GM19438 (cell line): ENCODE measurements around the gene ALKBH3.

ENCODE experiments used
- ATAC-seq: cut with Tn5 transposase; IDR thresholded peaks from one replicate; pipeline ENCODE4 v1.9.1; 2021; ENCODE audit warnings: low read depth; ENCODE audit not compliant: unreplicated experiment

The ALKBH3 gene

GRCh38 chr11:43955381-43956118, 74.9 kb downstream of the ALKBH3 start:
- ATAC-seq, result no peak

- no peak for ATAC-seq
Measured at GRCh38 chr11:43957571-43957970, 76.9 kb downstream of the ALKBH3 start.

DNA sequence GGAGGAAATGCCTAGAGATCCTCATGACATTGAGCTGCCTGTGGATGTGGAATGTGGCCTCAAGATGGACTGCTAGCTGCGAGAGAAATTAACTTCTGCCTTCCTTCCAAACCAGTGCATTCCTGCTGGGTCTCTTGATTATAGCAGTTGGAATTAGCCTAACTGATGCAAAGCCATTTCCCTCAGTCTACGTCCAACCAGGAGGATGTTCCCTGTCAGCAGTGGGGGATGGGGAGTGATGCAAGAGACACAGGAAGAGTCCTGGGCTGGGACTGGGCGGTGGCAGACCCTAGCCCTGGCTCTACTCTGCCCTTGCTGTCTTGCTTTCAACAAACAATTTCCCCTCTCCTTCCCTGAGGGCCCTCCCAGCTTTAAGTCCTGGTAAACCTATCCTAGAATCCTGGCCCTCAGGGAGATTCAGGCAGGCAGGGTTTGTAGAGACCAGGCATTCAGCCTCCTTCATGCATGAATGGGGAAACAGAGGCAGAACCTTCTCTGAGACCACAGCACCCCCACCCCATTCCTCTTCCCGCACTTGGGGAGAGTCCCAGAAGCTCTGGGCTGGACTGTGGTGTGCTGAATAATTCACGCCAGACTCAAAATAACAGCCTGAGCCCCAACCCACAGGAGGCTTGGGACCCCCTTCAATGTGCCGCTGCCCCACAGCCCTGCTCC, 78.8 kb downstream of the ALKBH3 start:
- no peak for ATAC-seq

GRCh38 chr11:43962383-43963278, 82.0 kb downstream of the ALKBH3 start:
- ATAC-seq, result no peak

DNA sequence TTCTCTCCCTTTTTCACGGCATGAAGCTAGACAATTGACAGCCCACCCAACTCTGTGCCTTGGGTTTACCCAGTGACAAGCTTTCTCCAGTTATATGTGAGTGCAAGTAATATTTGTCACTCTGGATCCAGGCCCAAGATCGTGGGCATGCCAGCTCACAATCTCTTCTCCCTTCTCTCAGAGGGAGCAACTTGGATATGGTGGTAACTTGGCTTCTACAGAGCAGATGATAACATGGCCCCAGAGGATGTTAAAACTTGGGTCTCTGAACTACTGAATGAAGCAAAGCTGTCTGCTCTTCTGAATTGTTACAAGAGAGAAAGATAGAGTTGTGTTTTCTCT, 82.6 kb downstream of the ALKBH3 start:
- ATAC-seq, result no peak

DNA sequence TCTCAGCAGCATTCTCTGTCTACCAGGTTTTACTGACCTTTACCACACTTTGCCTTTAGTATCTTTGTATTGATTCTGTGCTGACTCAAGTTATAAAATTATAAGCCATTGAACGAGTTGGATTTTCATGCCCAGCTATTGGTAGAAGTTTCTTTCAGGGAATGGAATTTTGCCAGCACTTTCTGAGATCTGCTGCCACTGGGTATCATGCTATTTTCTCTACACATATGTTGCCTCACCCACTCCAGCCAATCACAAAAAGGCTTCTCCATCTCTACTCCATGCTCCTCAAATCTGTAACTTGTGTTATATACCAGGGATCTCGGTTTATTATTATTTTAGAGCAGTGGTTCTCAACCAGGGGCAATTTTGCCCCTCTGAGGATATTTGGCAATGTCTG, 87.0 kb downstream of the ALKBH3 start:
- ATAC-seq, result no peak

DNA sequence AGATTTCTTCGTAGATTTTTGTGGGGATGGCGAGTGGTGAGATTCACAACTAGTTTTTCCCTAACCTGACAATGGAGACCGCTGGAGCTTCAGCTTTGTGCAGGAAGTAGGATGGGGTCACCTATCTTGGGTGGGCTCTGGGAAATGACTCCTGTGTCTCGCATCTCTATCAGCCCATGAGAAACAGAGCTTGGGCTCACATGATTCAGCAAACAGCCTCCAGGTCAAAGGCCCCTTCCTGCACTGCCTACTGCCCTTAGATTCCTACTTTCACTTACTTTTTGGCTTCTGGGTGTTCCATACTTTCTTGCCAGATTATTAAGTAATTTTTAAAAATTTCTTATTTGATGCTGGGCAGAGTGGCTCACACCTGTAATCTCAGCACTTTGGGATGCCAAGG, 88.1 kb downstream of the ALKBH3 start:
- no peak for ATAC-seq

DNA sequence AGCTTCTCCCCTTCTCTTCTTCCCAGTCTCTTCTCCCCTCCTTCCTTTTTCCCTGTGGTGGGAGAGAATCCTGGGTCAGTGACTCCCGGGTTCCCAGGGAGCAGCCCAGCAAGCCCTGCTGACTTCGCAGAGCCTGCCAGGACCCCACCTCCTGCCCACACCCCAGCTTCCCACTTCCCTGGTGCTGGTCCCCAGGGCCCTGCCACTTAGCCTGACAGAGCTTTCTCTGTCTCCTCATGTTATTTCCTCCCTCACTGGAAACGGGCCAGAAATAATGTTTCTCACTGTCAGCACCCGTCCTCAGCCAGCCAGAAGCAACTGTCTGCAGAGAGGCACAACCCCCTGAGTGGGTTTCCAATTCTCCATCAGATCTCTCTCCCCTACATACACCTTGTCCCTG, 88.9 kb downstream of the ALKBH3 start:
- ATAC-seq, result no peak
